RWPE2 (cell line): Measurements from ENCODE around the gene CGNL1.

Experiments
- ATAC-seq: fragments of 200-7000 bp; cut with Tn5 transposase; 3 replicates; pipeline ENCODE4 v1.9.1; 2021; ENCODE audit warnings: low read depth
- DNase-seq: peaks from one replicate; pipeline ENCODE4 v3.0.0-alpha.2; 2020; ENCODE audit warnings: low spot score
- H3K27ac ChIP-seq: fragments of 450-650 bp; 2 replicates; pipeline ENCODE4 v1.5.1; 2017; ENCODE audit warnings: mild to moderate bottlenecking; ENCODE audit not compliant: poor library complexity, severe bottlenecking
- H3K27me3 ChIP-seq: fragments of 250-450 bp; sonication (Bioruptor Pico); 2 replicates; pipeline ENCODE4 v1.5.1; 2021; ENCODE audit warnings: mild to moderate bottlenecking, moderate library complexity; ENCODE audit not compliant: insufficient read depth, poor library complexity, severe bottlenecking
- H3K36me3 ChIP-seq: fragments of 250-450 bp; sonication (Bioruptor Pico); 2 replicates; pipeline ENCODE4 v1.5.1; 2020; ENCODE audit warnings: low read depth, mild to moderate bottlenecking, moderate library complexity
- H3K4me1 ChIP-seq: fragments of 250-450 bp; sonication (Bioruptor Pico); 2 replicates; pipeline ENCODE4 v1.5.1; 2021; ENCODE audit warnings: mild to moderate bottlenecking, moderate library complexity; ENCODE audit not compliant: insufficient read depth, poor library complexity, severe bottlenecking
- H3K4me3 ChIP-seq: fragments of 250-450 bp; sonication (Bioruptor Pico); 2 replicates; pipeline ENCODE4 v1.5.1; 2021; ENCODE audit warnings: mild to moderate bottlenecking, moderate library complexity; ENCODE audit not compliant: severe bottlenecking
- H3K9me3 ChIP-seq: fragments of 250-450 bp; sonication (Bioruptor Pico); 2 replicates; pipeline ENCODE4 v1.5.1; 2021; ENCODE audit warnings: mild to moderate bottlenecking, moderate library complexity; ENCODE audit not compliant: severe bottlenecking
- CTCF ChIP-seq: fragments of 450-650 bp; IDR thresholded peaks from one replicate; pipeline ENCODE4 v1.5.1; 2017; ENCODE audit warnings: mild to moderate bottlenecking, moderate library complexity; ENCODE audit not compliant: poor library complexity, severe bottlenecking

Gene CGNL1

GRCh38 chr15:57545995-57546394 is 169.7 kb downstream of the CGNL1 start:
- DNase-seq (no peak), ATAC-seq (no peak)
- Histone ChIP-seq H3K9me3 (no peaks in the 10 kb centered on the region), H3K36me3 (no peaks in the 10 kb centered on the region), H3K27ac (no peak overlapping the region), H3K27me3 (no peaks in the 10 kb centered on the region), H3K4me3 (no peak overlapping the region), H3K4me1 (peaks cover 7% of the 10 kb centered on the region)
- TF ChIP-seq CTCF = no peak

- Histone ChIP-seq H3K27me3 (no peaks in the 10 kb centered on the region), H3K4me1 (peaks cover 20% of the 10 kb centered on the region), H3K27ac (no peak overlapping the region), H3K9me3 (no peaks in the 10 kb centered on the region), H3K36me3 (no peaks in the 10 kb centered on the region), H3K4me3 (no peak overlapping the region)
- DNase-seq = no peak
- ATAC-seq = no peak
- no peak for TF ChIP-seq CTCF
Measured at GRCh38 chr15:57547243-57547755, 171.0 kb downstream of the CGNL1 start.

- H3K4me1 ChIP-seq = peaks cover 24% of the 10 kb centered on the region
- no peaks in the 10 kb centered on the region for H3K36me3 ChIP-seq
- H3K27me3 ChIP-seq = no peaks in the 10 kb centered on the region
- H3K4me3 ChIP-seq = no peak overlapping the region
- no peak overlapping the region for H3K27ac ChIP-seq
- no peaks in the 10 kb centered on the region for H3K9me3 ChIP-seq
- ATAC-seq (no peak), DNase-seq (no peak)
- TF ChIP-seq CTCF = no peak
Measured at GRCh38 chr15:57548351-57548750, 172.0 kb downstream of the CGNL1 start.

GRCh38 chr15:57548835-57549234 is 172.5 kb downstream of the CGNL1 start:
- Histone ChIP-seq H3K27ac (no peak overlapping the region), H3K4me1 (peaks cover 25% of the 10 kb centered on the region), H3K36me3 (no peaks in the 10 kb centered on the region), H3K27me3 (no peaks in the 10 kb centered on the region), H3K9me3 (no peaks in the 10 kb centered on the region), H3K4me3 (no peak overlapping the region)
- TF ChIP-seq CTCF = no peak
- DNase-seq = no peak
- ATAC-seq = no peak

- peaks cover 36% of the 10 kb centered on the region for H3K4me1 ChIP-seq
- no peak overlapping the region for H3K4me3 ChIP-seq
- no peaks in the 10 kb centered on the region for H3K27me3 ChIP-seq
- no peaks in the 10 kb centered on the region for H3K36me3 ChIP-seq
- no peak overlapping the region for H3K27ac ChIP-seq
- no peaks in the 10 kb centered on the region for H3K9me3 ChIP-seq
- DNase-seq = no peak
- ATAC-seq = no peak
- no peak for TF ChIP-seq CTCF
Measured at GRCh38 chr15:57549935-57550334, 173.6 kb downstream of the CGNL1 start.
